GM12892 (cell line): ENCODE results near the gene MROH2B.

Experiments used
- POLR2A ChIP-seq: IDR thresholded peaks from 2 replicates; pipeline ENCODE4 v1.6.1; 2011; ENCODE audit warnings: low read depth, low read length, control low read depth
- POLR2AphosphoS5 ChIP-seq: IDR thresholded peaks from 2 replicates; pipeline ENCODE4 v1.6.1; 2011; ENCODE audit warnings: low read depth, low read length, control low read depth

GRCh38 chr5:41094871-41095270, 23.7 kb upstream of the MROH2B start:
- TF ChIP-seq POLR2AphosphoS5, result no peak
- no peak for TF ChIP-seq POLR2A
